OCI-LY7 (cell line): ENCODE results near the gene DHCR7. TPM values are rescaled to one million over a fixed set of nuclear protein-coding genes. Genes with fewer than 3 reads are reported as not detected.

Experiments used
- BruUV-seq: library from RNA; stranded (reverse); fragments of 400-500 nt; replicated peaks from 2 replicates; lab custom pipeline; 2021; lab: Mats Ljungman, UMichigan
- CTCF ChIA-PET: fragments of 300-600 bp; sonication (Branson Sonifier 250); formaldehyde crosslinking; loops from one replicate; lab custom pipeline; 2022; ENCODE audit warnings: antibody characterized with exemption; ENCODE audit not compliant: unreplicated experiment; lab: Charles Lee
- POLR2A ChIA-PET: fragments of 300-600 bp; sonication (Branson Sonifier 250); formaldehyde crosslinking; loops from one replicate; lab custom pipeline; 2022; ENCODE audit warnings: antibody characterized with exemption; lab: Charles Lee
- DNase-seq: peaks from one replicate; pipeline ENCODE4 v3.0.0-alpha.2; 2015; ENCODE audit warnings: low spot score
- H2AFZ ChIP-seq: fragments of 200-600 bp; sonication (generic), shearing (Covaris generic); 2 replicates; pipeline ENCODE4 v1.6.1; 2014; ENCODE audit warnings: mild to moderate bottlenecking, antibody characterized with exemption, low read length, moderate library complexity
- H3K27ac ChIP-seq: fragments of 200-600 bp; sonication (generic); 2 replicates; pipeline ENCODE4 v1.5.1; 2014; ENCODE audit warnings: mixed run types, low read depth, mild to moderate bottlenecking, moderate library complexity, low read length, inconsistent platforms; ENCODE audit not compliant: poor library complexity, severe bottlenecking
- H3K36me3 ChIP-seq: fragments of 200-600 bp; sonication (generic); 2 replicates; pipeline ENCODE4 v1.6.1; 2014; ENCODE audit warnings: mild to moderate bottlenecking, antibody characterized with exemption, low read length, moderate library complexity, mixed read lengths; ENCODE audit not compliant: insufficient read depth
- H3K4me1 ChIP-seq: fragments of 200-600 bp; sonication (generic); 2 replicates; pipeline ENCODE4 v1.5.1; 2014; ENCODE audit warnings: mild to moderate bottlenecking, low read length; ENCODE audit not compliant: insufficient read depth, poor library complexity, severe bottlenecking
- H3K4me2 ChIP-seq: fragments of 200-600 bp; sonication (generic); 2 replicates; pipeline ENCODE4 v1.6.1; 2014; ENCODE audit warnings: mild to moderate bottlenecking, low read length
- H3K4me3 ChIP-seq: fragments of 200-600 bp; sonication (generic); 2 replicates; pipeline ENCODE4 v1.5.1; 2014; ENCODE audit warnings: mild to moderate bottlenecking, low read depth, low read length; ENCODE audit not compliant: poor library complexity, severe bottlenecking
- H3K79me2 ChIP-seq: fragments of 200-600 bp; sonication (generic); 2 replicates; pipeline ENCODE4 v1.6.1; 2016; ENCODE audit warnings: low read depth, mild to moderate bottlenecking, low read length, moderate library complexity, mixed read lengths; ENCODE audit not compliant: insufficient read depth
- H3K9me2 ChIP-seq: fragments of 200-600 bp; sonication (generic); 2 replicates; pipeline ENCODE4 v1.6.1; 2016; ENCODE audit warnings: mild to moderate bottlenecking, low read length, mixed read lengths; ENCODE audit not compliant: insufficient read depth
- H3K9me3 ChIP-seq: fragments of 200-600 bp; sonication (generic); 2 replicates; pipeline ENCODE4 v1.6.1; 2014; ENCODE audit warnings: mild to moderate bottlenecking, mixed run types, low read length, mixed read lengths
- H4K20me1 ChIP-seq: fragments of 200-600 bp; sonication (generic); 2 replicates; pipeline ENCODE4 v1.6.1; 2014; ENCODE audit warnings: mild to moderate bottlenecking, antibody characterized with exemption, low read length, moderate library complexity, mixed read lengths; ENCODE audit not compliant: insufficient read depth
- EZH2phosphoT487 ChIP-seq: fragments of 200-600 bp; sonication (generic); IDR thresholded peaks from 2 replicates; pipeline ENCODE4 v1.6.1; 2018; ENCODE audit warnings: low read depth, borderline replicate concordance, mild to moderate bottlenecking, mixed run types, antibody characterized with exemption, low read length, moderate library complexity, mixed read lengths
- intact Hi-C: fragments of 100-400 bp; cut with micrococcal nuclease; formaldehyde crosslinking; loops from one replicate; pipeline ENCODE4 v1.10.0; 2022; ENCODE audit not compliant: unreplicated experiment
- total RNA-seq, 2 experiments: library from RNA; depleted of rRNA in 1 of 2; stranded (reverse); fragments of >200 nt in 1 of 2; shearing (Covaris generic) in 1 of 2; gene quantifications; 2 replicates each; pipeline ENCODE4 v1.2.3, GENCODE V29; 2014 to 2022
- TF ChIP-seq, protein P1 (sequence below): fragments of 200-600 bp; sonication (generic); conservative IDR thresholded peaks from 2 replicates; pipeline ENCODE4 v1.5.1; 2014; ENCODE audit warnings: mild to moderate bottlenecking, antibody characterized with exemption, low read length, moderate library complexity, mixed read lengths

The DHCR7 gene
- total RNA-seq, 2 experiments from 2014 or later = 33.4 to 110 TPM

DNA sequence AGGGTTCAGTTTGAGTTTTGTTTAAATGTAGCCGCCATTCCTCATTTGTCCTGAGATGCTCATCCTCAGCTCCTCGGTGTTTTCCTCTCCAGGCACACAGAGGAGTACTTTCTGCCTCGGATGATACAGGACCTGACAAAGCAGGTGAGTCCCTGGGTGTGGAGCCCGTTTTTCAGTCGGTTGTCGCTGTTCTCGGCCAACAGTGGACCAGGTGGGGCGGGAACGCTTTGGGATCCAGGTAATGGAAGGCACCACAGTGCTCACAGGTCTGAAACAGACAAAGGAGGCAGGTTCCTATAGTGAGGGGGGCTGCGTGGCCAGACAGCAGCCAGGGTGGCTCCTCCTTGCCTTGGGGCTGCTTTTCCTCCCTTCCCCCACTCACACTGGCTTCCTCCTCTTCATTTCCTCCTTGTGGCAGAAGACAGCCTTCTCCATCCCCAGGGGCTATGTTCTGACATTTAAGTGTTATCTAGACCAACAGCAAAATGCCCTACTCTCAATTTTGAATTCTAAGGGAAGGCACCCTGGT, 24.2 kb upstream of the DHCR7 start:
- intact Hi-C loops = no loop called here
- TF ChIP-seq, protein P1, sequence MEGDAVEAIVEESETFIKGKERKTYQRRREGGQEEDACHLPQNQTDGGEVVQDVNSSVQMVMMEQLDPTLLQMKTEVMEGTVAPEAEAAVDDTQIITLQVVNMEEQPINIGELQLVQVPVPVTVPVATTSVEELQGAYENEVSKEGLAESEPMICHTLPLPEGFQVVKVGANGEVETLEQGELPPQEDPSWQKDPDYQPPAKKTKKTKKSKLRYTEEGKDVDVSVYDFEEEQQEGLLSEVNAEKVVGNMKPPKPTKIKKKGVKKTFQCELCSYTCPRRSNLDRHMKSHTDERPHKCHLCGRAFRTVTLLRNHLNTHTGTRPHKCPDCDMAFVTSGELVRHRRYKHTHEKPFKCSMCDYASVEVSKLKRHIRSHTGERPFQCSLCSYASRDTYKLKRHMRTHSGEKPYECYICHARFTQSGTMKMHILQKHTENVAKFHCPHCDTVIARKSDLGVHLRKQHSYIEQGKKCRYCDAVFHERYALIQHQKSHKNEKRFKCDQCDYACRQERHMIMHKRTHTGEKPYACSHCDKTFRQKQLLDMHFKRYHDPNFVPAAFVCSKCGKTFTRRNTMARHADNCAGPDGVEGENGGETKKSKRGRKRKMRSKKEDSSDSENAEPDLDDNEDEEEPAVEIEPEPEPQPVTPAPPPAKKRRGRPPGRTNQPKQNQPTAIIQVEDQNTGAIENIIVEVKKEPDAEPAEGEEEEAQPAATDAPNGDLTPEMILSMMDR = no peak
- no peak for TF ChIP-seq EZH2phosphoT487
- Histone ChIP-seq H2AFZ (no peak overlapping the region), H3K9me2 (no peaks in the 10 kb centered on the region), H3K4me2 (no peak overlapping the region), H3K27ac (no peak overlapping the region), H3K79me2 (no peaks in the 10 kb centered on the region), H4K20me1 (no peaks in the 10 kb centered on the region), H3K4me1 (no peaks in the 10 kb centered on the region), H3K4me3 (no peak overlapping the region), H3K36me3 (peaks cover 20% of the 10 kb centered on the region), H3K9me3 (no peaks in the 10 kb centered on the region)
- ChIA-PET CTCF (no interaction called here), POLR2A (no interaction called here)
- DNase-seq = no peak
- no TSS peak for BruUV-seq

DNA sequence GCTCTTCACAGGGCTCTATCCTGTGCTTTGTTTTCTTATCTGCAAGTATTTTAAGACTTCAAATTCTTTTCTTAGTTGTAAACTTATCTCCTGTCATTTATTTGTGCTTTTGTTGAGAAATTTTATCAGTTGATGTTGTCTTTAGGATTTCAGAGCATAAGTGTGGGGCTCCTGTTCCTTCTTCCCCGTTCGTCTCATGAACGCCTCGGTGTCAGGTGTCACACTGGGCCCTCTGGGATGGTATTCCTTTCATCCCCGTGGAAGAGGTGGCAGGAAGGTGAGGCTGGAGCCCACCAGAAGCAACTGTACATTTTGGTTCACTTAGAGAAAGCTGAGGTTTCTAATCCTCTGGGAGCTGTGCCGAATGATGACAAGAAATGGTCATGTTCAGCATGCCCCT, 22.8 kb upstream of the DHCR7 start:
- Histone ChIP-seq H3K4me1 (no peaks in the 10 kb centered on the region), H3K9me3 (no peaks in the 10 kb centered on the region), H3K79me2 (no peaks in the 10 kb centered on the region), H4K20me1 (no peaks in the 10 kb centered on the region), H3K36me3 (peaks cover 18% of the 10 kb centered on the region), H2AFZ (no peak overlapping the region), H3K4me2 (no peak overlapping the region), H3K4me3 (no peak overlapping the region), H3K27ac (no peak overlapping the region), H3K9me2 (no peaks in the 10 kb centered on the region)
- DNase-seq = no peak
- CTCF ChIA-PET = no interaction called here
- TF ChIP-seq, protein P1 = no peak
- no peak for TF ChIP-seq EZH2phosphoT487
- BruUV-seq = no TSS peak
- POLR2A ChIA-PET = no interaction called here
- intact Hi-C loops = no loop called here

DNA sequence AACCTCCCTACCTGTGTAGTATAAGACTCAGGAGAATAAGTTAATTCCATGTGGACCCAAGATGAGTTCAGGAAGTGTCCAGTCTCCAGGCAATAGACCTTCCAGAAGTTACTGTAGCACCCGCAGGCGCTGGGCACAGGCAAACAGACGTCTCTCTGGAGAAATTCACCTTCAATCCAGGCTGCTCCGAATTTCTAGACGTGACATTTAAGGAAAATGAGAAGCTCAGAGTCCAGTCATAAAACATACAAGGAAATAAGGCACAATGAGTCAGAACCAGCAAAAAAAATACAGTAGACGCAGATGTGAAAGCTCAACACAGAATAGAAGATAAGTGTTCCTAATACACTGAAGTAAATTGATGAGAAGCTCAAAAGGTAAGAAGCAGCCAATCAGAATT, 19.0 kb upstream of the DHCR7 start:
- no peak for DNase-seq
- Histone ChIP-seq H2AFZ (no peak overlapping the region), H4K20me1 (no peaks in the 10 kb centered on the region), H3K36me3 (peaks cover 17% of the 10 kb centered on the region), H3K4me1 (no peaks in the 10 kb centered on the region), H3K9me2 (no peaks in the 10 kb centered on the region), H3K4me3 (no peak overlapping the region), H3K27ac (no peak overlapping the region), H3K4me2 (no peak overlapping the region), H3K9me3 (no peaks in the 10 kb centered on the region), H3K79me2 (no peaks in the 10 kb centered on the region)
- no peak for TF ChIP-seq EZH2phosphoT487
- TF ChIP-seq, protein P1 = no peak
- intact Hi-C loops = no loop called here
- ChIA-PET CTCF (no interaction called here), POLR2A (interaction anchor here (1.0 kb wide), 1 partner anchor 15 kb away, joined by 3 read pairs; the partner anchor contains the start of gene NADSYN1)
- BruUV-seq = no TSS peak
